AG04450 (cell line): ENCODE data around the gene ZKSCAN1. TPM values are rescaled to one million over a fixed set of nuclear protein-coding genes. Genes with fewer than 3 reads are reported as not detected.

Source experiments
- CTCF ChIA-PET: fragments of 300-600, 350-600 bp; formaldehyde crosslinking; extraction: SDS; loops from one replicate; lab custom pipeline; 2022; ENCODE audit warnings: antibody characterized with exemption, inconsistent platforms; lab: Charles Lee
- POLR2A ChIA-PET: fragments of 350-600 bp; formaldehyde crosslinking; extraction: SDS; loops from one replicate; lab custom pipeline; 2021; ENCODE audit warnings: antibody characterized with exemption, inconsistent platforms; lab: Yijun Ruan, JAX
- DNase-seq: peaks from one replicate; pipeline ENCODE4 v3.0.0-alpha.2; 2011; ENCODE audit warnings: low read depth, low spot score
- H3K27ac ChIP-seq: one replicate; pipeline ENCODE4 v1.5.1; 2012; ENCODE audit warnings: low read depth, low read length, control low read depth
- H3K27me3 ChIP-seq: one replicate; pipeline ENCODE4 v1.6.0; 2012; ENCODE audit warnings: low read length; ENCODE audit not compliant: control insufficient read depth, insufficient read depth
- H3K4me3 ChIP-seq: 2 replicates; pipeline ENCODE4 v1.5.1; 2011; ENCODE audit warnings: mild to moderate bottlenecking, low read depth, low read length, control low read depth
- H3K9me3 ChIP-seq: 2 replicates; pipeline ENCODE4 v1.5.1; 2012; ENCODE audit warnings: low read length; ENCODE audit not compliant: control insufficient read depth, insufficient read depth
- polyA plus RNA-seq: library from polyadenylated mRNA; depleted of rRNA; stranded (reverse); fragments of >200 nt; gene quantifications from 2 replicates; pipeline ENCODE4 v1.2.3, GENCODE V29; 2011
- TF ChIP-seq, protein P1 (sequence below): IDR thresholded peaks from 2 replicates; pipeline ENCODE4 v1.5.1; 2011; ENCODE audit warnings: low read depth, low read length, control low read depth, inconsistent platforms

The ZKSCAN1 gene
- polyA plus RNA-seq, 1 experiment: 42.7 TPM

- TF ChIP-seq, protein P1, sequence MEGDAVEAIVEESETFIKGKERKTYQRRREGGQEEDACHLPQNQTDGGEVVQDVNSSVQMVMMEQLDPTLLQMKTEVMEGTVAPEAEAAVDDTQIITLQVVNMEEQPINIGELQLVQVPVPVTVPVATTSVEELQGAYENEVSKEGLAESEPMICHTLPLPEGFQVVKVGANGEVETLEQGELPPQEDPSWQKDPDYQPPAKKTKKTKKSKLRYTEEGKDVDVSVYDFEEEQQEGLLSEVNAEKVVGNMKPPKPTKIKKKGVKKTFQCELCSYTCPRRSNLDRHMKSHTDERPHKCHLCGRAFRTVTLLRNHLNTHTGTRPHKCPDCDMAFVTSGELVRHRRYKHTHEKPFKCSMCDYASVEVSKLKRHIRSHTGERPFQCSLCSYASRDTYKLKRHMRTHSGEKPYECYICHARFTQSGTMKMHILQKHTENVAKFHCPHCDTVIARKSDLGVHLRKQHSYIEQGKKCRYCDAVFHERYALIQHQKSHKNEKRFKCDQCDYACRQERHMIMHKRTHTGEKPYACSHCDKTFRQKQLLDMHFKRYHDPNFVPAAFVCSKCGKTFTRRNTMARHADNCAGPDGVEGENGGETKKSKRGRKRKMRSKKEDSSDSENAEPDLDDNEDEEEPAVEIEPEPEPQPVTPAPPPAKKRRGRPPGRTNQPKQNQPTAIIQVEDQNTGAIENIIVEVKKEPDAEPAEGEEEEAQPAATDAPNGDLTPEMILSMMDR: no peak
- CTCF ChIA-PET: no interaction called here
- no peaks in the 10 kb centered on the region for H3K27me3 ChIP-seq
- DNase-seq: no peak
- POLR2A ChIA-PET: interaction anchor here (0.6 kb wide), 1 partner anchor 1122 kb away, joined by 5 read pairs; no protein-coding TSS in a partner anchor
- H3K27ac ChIP-seq: no peak overlapping the region
- peaks cover 92% of the 10 kb centered on the region for H3K9me3 ChIP-seq
- H3K4me3 ChIP-seq: no peak overlapping the region
Observed at GRCh38 chr7:100072462-100072861, 57.1 kb downstream of the ZKSCAN1 start.

- ChIA-PET CTCF (no interaction called here), POLR2A (no interaction called here)
- Histone ChIP-seq H3K9me3 (peaks cover 75% of the 10 kb centered on the region), H3K27me3 (no peaks in the 10 kb centered on the region), H3K27ac (no peak overlapping the region), H3K4me3 (no peak overlapping the region)
- TF ChIP-seq, protein P1: no peak
- no peak for DNase-seq
Observed at GRCh38 chr7:100074841-100075240, 59.4 kb downstream of the ZKSCAN1 start.

DNA sequence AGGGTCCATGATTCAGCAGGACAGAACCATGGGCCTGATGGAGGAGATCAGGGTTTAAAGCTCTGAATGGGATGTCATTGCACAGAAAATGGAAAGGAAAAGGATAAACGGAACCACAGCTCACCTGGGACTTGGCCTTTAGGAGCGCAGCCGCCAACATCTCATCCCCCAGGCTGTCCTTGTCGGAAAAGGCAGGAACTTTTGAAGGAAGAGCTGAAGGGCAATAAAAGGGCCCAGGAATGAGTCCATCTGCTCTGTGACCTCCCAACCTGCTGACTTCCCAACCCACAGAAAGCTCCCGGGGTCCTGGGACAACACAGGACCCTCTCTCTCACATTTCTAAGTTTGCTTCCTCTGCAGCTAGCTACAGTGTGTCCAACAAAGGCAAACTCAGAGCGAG is 60.0 kb downstream of the ZKSCAN1 start:
- TF ChIP-seq, protein P1: no peak
- H3K9me3 ChIP-seq: peaks cover 69% of the 10 kb centered on the region
- no peak overlapping the region for H3K4me3 ChIP-seq
- H3K27me3 ChIP-seq: no peaks in the 10 kb centered on the region
- CTCF ChIA-PET: interaction anchor here (0.7 to 1.0 kb wide), 2 partner anchors 8 to 81 kb away, joined by 3 to 5 read pairs; no protein-coding TSS in a partner anchor
- POLR2A ChIA-PET: interaction anchor here (0.6 kb wide), 1 partner anchor 659 kb away, joined by 9 read pairs; no protein-coding TSS in a partner anchor
- no peak for DNase-seq
- H3K27ac ChIP-seq: no peak overlapping the region

GRCh38 chr7:100077205-100077604 is 61.8 kb downstream of the ZKSCAN1 start:
- ChIA-PET CTCF (no interaction called here), POLR2A (no interaction called here)
- Histone ChIP-seq H3K4me3 (no peak overlapping the region), H3K27ac (no peak overlapping the region), H3K27me3 (no peaks in the 10 kb centered on the region), H3K9me3 (peaks cover 52% of the 10 kb centered on the region)
- no peak for DNase-seq
- TF ChIP-seq, protein P1: no peak

DNA sequence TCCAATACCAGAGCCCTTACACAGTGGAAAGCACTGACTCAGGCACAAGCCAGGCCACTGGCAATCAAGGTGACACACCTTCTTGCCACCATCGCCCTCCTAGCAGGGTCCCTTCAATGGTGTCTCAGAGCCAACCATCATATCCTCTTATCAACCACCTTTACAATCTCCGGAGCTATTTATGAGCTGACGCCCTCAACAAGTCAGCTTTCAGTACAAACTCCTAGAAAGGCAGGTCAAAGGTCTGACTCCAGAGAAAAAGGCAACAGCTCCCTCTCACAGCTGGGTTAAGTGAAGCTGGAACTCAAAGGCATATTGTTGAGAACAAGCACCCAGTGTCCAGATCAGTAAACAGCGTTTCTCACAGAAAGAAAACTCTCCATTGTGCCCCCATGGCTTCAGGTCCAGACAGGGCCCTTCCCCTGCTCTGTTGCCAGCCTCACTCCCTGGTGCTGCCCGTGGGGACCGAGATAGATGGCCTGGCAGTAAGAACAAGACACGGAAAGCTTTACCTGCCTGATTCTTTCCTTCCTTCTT is 63.7 kb downstream of the ZKSCAN1 start:
- H3K27ac ChIP-seq: no peak overlapping the region
- ChIA-PET POLR2A (no interaction called here), CTCF (no interaction called here)
- no peak overlapping the region for H3K4me3 ChIP-seq
- TF ChIP-seq, protein P1: no peak
- no peaks in the 10 kb centered on the region for H3K27me3 ChIP-seq
- H3K9me3 ChIP-seq: peaks cover 33% of the 10 kb centered on the region
- no peak for DNase-seq
